Chondrocyte (in vitro differentiated cells): ENCODE measurements around the gene KDM5A. TPM values are rescaled to one million over a fixed set of nuclear protein-coding genes. Genes with fewer than 3 reads are reported as not detected.

Experiments
- total RNA-seq: library from RNA; stranded (reverse); gene quantifications from 3 replicates; pipeline ENCODE4 v1.2.1, GENCODE V29; 2021

Gene KDM5A
- total RNA-seq, 1 donor from 2014 or later = 65.0 TPM

Other genes with a start within 250 kb of the KDM5A start
- 0.42 TPM in 1 of 3 replicates, not detected in the others for gene SLC6A12, start 175.2 kb downstream of the KDM5A start, total RNA-seq
- 0.37 to 0.59 TPM in 2 of 3 replicates, not detected in the other for gene SLC6A13, start 126.5 kb downstream of the KDM5A start, total RNA-seq
- gene CCDC77, start 12.3 kb upstream of the KDM5A start, total RNA-seq = 4.9 to 8.4 TPM (median 6.6 TPM) in 3 replicates
- 2.9 to 6.1 TPM (median 3.5 TPM) in 3 replicates for gene B4GALNT3, start 70.6 kb upstream of the KDM5A start, total RNA-seq